Effector memory CD4-positive, alpha-beta T cell (primary cell): ENCODE data around the gene PRODH.
"Not testable (repeated sequence)": the region's sequence is repeated elsewhere in the genome, so short reads cannot be mapped to it uniquely, and the experiment has no call there.

Experiments used
- DNase-seq, 3 donors: peaks; one replicate each; pipeline ENCODE4 v3.0.0-alpha.2; 2020
- H3K27ac ChIP-seq: 2 replicates; pipeline ENCODE4 v1.7.0; 2013; ENCODE audit warnings: mild to moderate bottlenecking, low read length, moderate library complexity; ENCODE audit not compliant: insufficient read depth, poor library complexity, severe bottlenecking
- H3K27me3 ChIP-seq: replicated peaks from 2 replicates; pipeline ENCODE4 v1.7.0; 2013; ENCODE audit warnings: mild to moderate bottlenecking, low read length; ENCODE audit not compliant: insufficient read depth, control insufficient read depth, poor library complexity, severe bottlenecking
- H3K36me3 ChIP-seq: 2 replicates; pipeline ENCODE4 v1.7.0; 2013; ENCODE audit warnings: mild to moderate bottlenecking, low read length, moderate library complexity; ENCODE audit not compliant: control insufficient read depth, insufficient read depth
- H3K4me1 ChIP-seq: 2 replicates; pipeline ENCODE4 v1.7.0; 2013; ENCODE audit warnings: low read length, mild to moderate bottlenecking; ENCODE audit not compliant: control insufficient read depth, insufficient read depth, poor library complexity, severe bottlenecking
- H3K4me3 ChIP-seq: 2 replicates; pipeline ENCODE4 v1.7.0; 2013; ENCODE audit warnings: low read length, low read depth, mild to moderate bottlenecking; ENCODE audit not compliant: insufficient read depth, poor library complexity, severe bottlenecking
- H3K9me3 ChIP-seq: 2 replicates; pipeline ENCODE4 v1.7.0; 2013; ENCODE audit warnings: mild to moderate bottlenecking, low read length, moderate library complexity; ENCODE audit not compliant: control insufficient read depth

The PRODH gene

GRCh38 chr22:18960166-18960820 is 24.2 kb upstream of the PRODH start:
- not testable (repeated sequence) for H3K9me3 ChIP-seq, H3K4me1 ChIP-seq, H3K27ac ChIP-seq, H3K4me3 ChIP-seq, DNase-seq, H3K27me3 ChIP-seq, H3K36me3 ChIP-seq

- not testable (repeated sequence) for H3K27me3 ChIP-seq, H3K27ac ChIP-seq, DNase-seq, H3K4me3 ChIP-seq, H3K9me3 ChIP-seq, H3K4me1 ChIP-seq, H3K36me3 ChIP-seq
These were observed 23.6 kb upstream of the PRODH start for GRCh38 chr22:18959741-18960140.

DNA sequence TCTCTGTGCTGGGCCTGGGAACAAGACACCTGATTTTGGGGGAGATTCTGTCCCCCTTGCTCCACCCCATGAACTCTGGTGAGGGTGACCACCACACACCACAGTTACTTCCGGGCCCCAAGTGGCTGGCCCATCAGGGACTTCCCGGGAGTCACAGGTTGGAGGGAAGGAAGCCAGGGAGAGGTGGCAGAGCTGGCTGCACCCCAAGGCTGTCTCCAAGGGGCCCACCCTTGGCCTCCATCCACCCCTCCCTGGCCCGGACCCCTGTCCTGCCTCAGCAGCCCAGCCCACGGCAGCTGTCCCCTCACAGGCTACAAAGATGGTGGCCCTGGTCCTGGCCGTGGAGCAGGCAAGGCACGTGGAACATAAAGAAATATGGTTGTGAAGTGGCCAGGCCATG is 23.2 kb upstream of the PRODH start:
- not testable (repeated sequence) for H3K27me3 ChIP-seq, H3K4me1 ChIP-seq, H3K4me3 ChIP-seq, DNase-seq, H3K9me3 ChIP-seq, H3K27ac ChIP-seq, H3K36me3 ChIP-seq

- not testable (repeated sequence) for H3K27me3 ChIP-seq, H3K9me3 ChIP-seq, H3K4me1 ChIP-seq, H3K4me3 ChIP-seq, DNase-seq, H3K36me3 ChIP-seq, H3K27ac ChIP-seq
These were observed 22.6 kb upstream of the PRODH start for GRCh38 chr22:18958738-18959137.

- not testable (repeated sequence) for H3K4me1 ChIP-seq, H3K4me3 ChIP-seq, H3K36me3 ChIP-seq, H3K27ac ChIP-seq, DNase-seq, H3K27me3 ChIP-seq, H3K9me3 ChIP-seq
These were observed 22.2 kb upstream of the PRODH start for GRCh38 chr22:18958321-18958705.

GRCh38 chr22:18957621-18958320 is 21.7 kb upstream of the PRODH start:
- not testable (repeated sequence) for H3K4me1 ChIP-seq, DNase-seq, H3K27me3 ChIP-seq, H3K4me3 ChIP-seq, H3K9me3 ChIP-seq, H3K36me3 ChIP-seq, H3K27ac ChIP-seq

DNA sequence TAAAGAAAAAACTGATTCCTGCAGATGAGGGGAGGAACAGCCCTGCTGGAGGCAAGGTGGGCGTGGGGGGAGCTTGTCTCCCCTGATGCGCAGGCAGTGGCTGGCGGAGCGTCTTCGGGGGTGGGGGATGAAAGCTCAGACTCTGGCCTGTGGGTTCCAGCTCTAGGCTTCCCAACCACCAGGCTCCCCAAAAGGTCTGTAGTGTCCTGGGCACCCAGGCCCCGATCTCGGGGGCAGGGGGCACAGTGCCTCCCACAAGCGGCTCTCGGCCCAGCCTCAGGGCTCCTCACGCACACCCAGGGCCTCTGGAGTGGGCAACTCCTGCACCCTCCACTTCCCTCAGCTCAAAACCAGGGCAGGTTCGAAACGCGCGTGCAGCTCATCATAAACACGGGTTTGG is 20.9 kb upstream of the PRODH start:
- not testable (repeated sequence) for DNase-seq, H3K4me1 ChIP-seq, H3K27me3 ChIP-seq, H3K9me3 ChIP-seq, H3K27ac ChIP-seq, H3K4me3 ChIP-seq, H3K36me3 ChIP-seq

- not testable (repeated sequence) for H3K27me3 ChIP-seq, H3K27ac ChIP-seq, H3K36me3 ChIP-seq, DNase-seq, H3K9me3 ChIP-seq, H3K4me3 ChIP-seq, H3K4me1 ChIP-seq
These were observed 20.2 kb upstream of the PRODH start for GRCh38 chr22:18956121-18956895.

DNA sequence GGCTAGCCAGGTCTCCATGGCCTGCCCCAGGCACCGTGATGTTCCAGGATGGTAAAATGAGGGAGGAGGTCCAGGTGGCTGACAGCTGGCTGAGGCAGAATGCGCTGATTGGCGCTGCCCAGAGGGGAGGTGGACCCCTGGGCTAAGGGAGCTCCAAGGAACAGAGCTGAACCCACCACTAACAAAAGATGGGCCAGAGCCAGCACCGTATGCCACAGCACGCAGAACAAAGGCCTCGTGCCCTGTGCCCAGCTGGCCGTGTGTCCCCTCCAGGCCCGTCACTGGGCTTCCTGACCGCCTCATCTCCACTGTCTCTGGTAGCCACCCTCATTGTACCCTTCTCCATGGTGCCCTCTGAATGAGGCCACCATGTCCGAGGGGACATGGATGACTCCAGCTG is 19.6 kb upstream of the PRODH start:
- Histone ChIP-seq H3K4me1 (no peaks in the 10 kb centered on the region), H3K27me3 (no peaks in the 10 kb centered on the region), H3K27ac (no peak overlapping the region), H3K4me3 (no peak overlapping the region), H3K9me3 (no peaks in the 10 kb centered on the region), H3K36me3 (no peaks in the 10 kb centered on the region)
- DNase-seq: no peak

DNA sequence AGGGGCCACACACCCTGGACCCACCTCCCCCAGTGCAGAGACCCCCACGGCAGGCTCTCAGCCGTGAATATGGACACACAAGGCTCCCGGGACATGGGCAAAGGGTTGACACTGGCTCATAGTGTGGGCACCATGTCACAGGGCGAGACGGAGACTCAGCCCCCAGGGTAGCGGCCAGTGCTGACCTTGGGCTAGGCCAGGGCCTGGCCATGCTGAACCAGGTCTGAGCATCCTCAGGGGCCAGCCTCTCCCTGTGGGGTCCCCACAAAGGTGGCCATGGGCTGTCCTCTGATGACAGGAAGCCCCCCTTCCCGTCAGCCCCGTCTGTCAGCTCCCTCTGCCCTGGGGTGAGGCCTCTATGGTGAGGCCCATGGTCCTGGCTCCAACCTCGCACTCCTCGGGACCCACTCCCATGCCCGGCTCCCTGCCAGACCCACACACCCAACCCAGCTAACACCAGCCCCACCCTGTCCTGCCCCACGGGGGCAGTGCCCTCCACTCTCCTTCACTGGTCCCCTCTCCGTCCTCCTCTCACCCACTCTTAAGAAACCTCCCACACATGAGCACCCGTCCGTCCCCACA is 19.0 kb upstream of the PRODH start:
- Histone ChIP-seq H3K27me3 (no peaks in the 10 kb centered on the region), H3K27ac (no peak overlapping the region), H3K4me1 (no peaks in the 10 kb centered on the region), H3K36me3 (no peaks in the 10 kb centered on the region), H3K4me3 (no peak overlapping the region), H3K9me3 (no peaks in the 10 kb centered on the region)
- no peak for DNase-seq
